RPMI7951 (cell line): ENCODE results near the gene RSPH6A. TPM values are rescaled to one million over a fixed set of nuclear protein-coding genes. Genes with fewer than 3 reads are reported as not detected.
A peak's percentile ranks its signal among the peaks of the same experiment; 100 is the strongest.

Source experiments
- DNase-seq: peaks from one replicate; pipeline ENCODE4 v3.0.0-alpha.2; 2012; ENCODE audit warnings: low read depth
- total RNA-seq: library from RNA; depleted of rRNA; stranded (reverse); fragments of >200 nt; shearing (Covaris generic); gene quantifications from 2 replicates; pipeline ENCODE4 v1.2.3, GENCODE V29; 2014; rRNA removed

The RSPH6A gene
- not detected in 2 replicates for total RNA-seq

- DNase-seq, result no peak
Measured at GRCh38 chr19:45814851-45815480, at the start of gene RSPH6A. Gene RSPH6A, minus strand, starts transcription at chr19:45815308. Its CDS starts 132 bp downstream, at chr19:45815176.

GRCh38 chr19:45864629-45865082 lies 49.5 kb upstream of the RSPH6A start:
- no peak for DNase-seq

GRCh38 chr19:45863840-45864628 lies 48.9 kb upstream of the RSPH6A start, which contains the start of gene FOXA3:
Gene FOXA3, plus strand, starts transcription at chr19:45864326. Its CDS starts 131 bp downstream, at chr19:45864457.
- DNase-seq, result peak; percentile 40

GRCh38 chr19:45863335-45863839 lies 48.3 kb upstream of the RSPH6A start:
- DNase-seq, result no peak

- peak; percentile 98 for DNase-seq
Measured at GRCh38 chr19:45862564-45863334, 47.6 kb upstream of the RSPH6A start, which contains the start of gene SYMPK. Gene SYMPK, minus strand, starts transcription at chr19:45863147. Its CDS starts 8,652 bp downstream, at chr19:45854495.

GRCh38 chr19:45862271-45862563 lies 47.1 kb upstream of the RSPH6A start:
- DNase-seq, result no peak

- DNase-seq, result no peak
Measured at GRCh38 chr19:45860359-45861259, 45.5 kb upstream of the RSPH6A start.

- DNase-seq, result no peak
Measured at GRCh38 chr19:45854167-45854778, 39.2 kb upstream of the RSPH6A start.

- no peak for DNase-seq
Measured at GRCh38 chr19:45852983-45853382, 37.9 kb upstream of the RSPH6A start.

- DNase-seq, result no peak
Measured at GRCh38 chr19:45852145-45852750, 37.1 kb upstream of the RSPH6A start.

GRCh38 chr19:45848922-45849321 lies 33.8 kb upstream of the RSPH6A start:
- DNase-seq, result no peak

GRCh38 chr19:45847663-45848062 lies 32.6 kb upstream of the RSPH6A start:
- DNase-seq, result no peak

GRCh38 chr19:45842198-45842597 lies 27.1 kb upstream of the RSPH6A start:
- DNase-seq, result no peak

- DNase-seq, result no peak
Measured at GRCh38 chr19:45834970-45835369, 19.9 kb upstream of the RSPH6A start.

GRCh38 chr19:45828945-45829344 lies 13.8 kb upstream of the RSPH6A start:
- DNase-seq, result no peak

GRCh38 chr19:45828523-45828922 lies 13.4 kb upstream of the RSPH6A start:
- DNase-seq, result no peak

- no peak for DNase-seq
Measured at GRCh38 chr19:45827459-45828093, 12.5 kb upstream of the RSPH6A start.

GRCh38 chr19:45826934-45827333 lies 11.8 kb upstream of the RSPH6A start:
- DNase-seq, result no peak
